GM21360 (cell line): Measurements from ENCODE around the gene SIGLEC9.

Experiments used
- ATAC-seq: cut with Tn5 transposase; IDR thresholded peaks from one replicate; pipeline ENCODE4 v1.9.1; 2021; ENCODE audit warnings: mild to moderate bottlenecking, moderate library complexity; ENCODE audit not compliant: unreplicated experiment

Gene SIGLEC9

DNA sequence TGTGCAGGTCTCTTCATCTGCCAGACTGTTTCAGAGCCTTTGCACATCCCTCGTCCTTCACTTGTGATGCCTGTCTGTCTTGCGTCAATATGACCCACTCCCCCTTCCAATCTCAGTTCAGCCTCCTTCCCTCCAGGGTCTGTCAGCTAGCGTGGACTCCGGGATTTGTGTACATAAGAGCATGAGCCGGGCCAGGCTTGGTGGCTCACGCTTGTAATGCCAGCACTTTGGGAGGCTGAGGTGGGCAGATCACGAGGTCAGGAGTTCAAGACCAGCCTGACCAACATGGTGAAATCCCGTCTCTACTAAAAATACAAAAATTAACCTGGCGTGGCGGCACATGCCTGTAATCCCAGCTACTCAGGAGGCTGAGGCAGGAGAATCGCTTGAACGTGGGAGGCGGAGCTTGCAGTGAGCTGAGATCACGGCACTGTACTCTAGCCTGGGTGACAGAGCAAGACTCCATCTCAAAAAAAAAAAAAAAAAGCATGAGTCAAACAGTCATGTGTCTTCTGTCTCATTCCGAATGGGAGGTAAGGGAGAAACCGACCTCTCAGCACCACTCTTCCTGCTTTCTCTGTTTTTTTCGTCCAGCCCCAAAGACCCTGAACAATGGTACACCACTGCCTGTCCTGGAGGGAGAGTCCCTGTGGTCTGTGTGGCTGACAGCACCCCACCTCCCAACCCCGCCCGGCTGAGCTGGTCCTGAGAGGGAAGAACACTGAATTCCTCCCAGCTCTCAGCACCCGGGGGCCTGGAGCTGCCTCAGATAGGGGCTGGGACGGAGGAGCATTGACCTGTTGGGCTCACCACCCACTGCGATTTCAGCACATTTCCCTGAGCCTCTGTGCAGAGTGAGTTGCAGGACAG, 2.4 kb upstream of the SIGLEC9 start:
- ATAC-seq, result no peak

DNA sequence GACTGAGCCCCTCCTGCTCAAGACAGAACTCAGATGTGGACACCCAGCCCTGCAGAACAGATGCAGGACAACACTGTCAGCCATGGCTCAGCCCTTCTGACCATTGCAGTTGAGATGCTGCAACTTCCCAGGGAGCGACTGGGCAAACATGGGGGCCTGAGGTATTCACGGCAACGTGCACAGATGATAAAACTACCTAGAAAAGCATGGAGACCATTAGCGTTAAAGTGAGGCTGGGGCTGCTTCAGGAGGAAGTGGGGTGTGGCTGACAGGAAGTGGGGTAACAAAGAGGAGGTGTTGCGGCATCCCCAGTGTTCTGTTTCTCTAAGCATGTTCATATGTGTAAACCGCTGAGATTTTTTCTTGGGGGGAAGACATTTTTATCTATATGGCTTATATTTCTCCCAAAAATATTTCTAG, 1.3 kb upstream of the SIGLEC9 start:
- ATAC-seq, result no peak

- no peak for ATAC-seq
Measured at GRCh38 chr19:51123802-51124201, 904 bp upstream of the SIGLEC9 start.

- ATAC-seq, result no peak
Measured at GRCh38 chr19:51124216-51124615, 490 bp upstream of the SIGLEC9 start.

DNA sequence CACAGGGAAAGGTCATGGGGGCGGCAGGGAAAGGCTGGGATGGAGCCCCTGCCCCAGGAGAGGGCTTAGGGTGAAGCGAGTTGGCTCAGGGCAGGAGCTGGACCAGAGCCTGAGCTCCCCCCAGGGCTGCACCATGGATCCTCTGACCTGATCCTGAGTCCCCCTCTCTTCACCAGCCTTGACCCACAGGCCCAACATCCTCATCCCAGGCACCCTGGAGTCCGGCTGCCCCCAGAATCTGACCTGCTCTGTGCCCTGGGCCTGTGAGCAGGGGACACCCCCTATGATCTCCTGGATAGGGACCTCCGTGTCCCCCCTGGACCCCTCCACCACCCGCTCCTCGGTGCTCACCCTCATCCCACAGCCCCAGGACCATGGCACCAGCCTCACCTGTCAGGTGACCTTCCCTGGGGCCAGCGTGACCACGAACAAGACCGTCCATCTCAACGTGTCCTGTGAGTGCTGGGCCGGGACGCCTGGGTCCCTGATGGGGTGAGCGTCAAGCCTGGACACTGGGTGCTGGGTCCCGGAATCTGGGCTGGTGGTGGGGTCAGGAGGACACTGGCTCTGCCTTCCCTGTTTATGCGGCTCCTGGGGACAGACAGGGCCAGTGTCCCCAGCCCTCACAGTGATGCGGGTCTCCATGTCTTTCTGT, 842 bp downstream of the SIGLEC9 start:
- no peak for ATAC-seq

- ATAC-seq, result no peak
Measured at GRCh38 chr19:51127032-51127431, 2.3 kb downstream of the SIGLEC9 start.

DNA sequence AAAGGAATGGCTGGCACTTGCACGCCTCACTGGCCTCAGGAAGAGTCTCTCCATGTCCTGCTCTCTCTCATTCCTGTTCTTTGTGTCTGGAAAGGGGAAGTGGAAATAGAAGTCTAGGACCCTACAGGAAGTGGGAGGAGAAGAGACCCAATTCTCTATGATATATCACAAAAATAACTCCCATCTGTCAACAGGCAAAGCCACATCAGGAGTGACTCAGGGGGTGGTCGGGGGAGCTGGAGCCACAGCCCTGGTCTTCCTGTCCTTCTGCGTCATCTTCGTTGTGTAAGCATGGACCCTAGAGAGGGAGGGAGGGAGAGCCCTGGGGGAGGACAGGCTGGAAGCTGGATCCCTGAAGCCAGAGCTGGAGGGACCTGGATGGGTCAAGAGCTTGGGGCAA, 3.0 kb downstream of the SIGLEC9 start:
- no peak for ATAC-seq

DNA sequence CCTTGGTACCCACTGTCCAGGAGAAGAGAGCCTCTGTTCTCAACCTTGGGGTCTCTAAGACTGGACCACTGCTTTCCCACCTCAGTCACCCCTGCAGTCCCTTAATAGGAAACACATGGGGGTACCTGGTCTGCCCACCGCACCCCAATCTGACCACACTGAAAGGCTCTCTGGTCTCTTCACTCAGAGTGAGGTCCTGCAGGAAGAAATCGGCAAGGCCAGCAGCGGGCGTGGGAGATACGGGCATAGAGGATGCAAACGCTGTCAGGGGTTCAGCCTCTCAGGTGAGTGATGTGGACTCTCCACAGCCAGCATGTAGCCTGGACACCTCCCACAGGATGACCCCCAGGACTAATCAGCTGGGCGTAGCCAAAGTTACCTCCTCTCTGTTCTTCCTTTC, 3.5 kb downstream of the SIGLEC9 start:
- ATAC-seq, result no peak

DNA sequence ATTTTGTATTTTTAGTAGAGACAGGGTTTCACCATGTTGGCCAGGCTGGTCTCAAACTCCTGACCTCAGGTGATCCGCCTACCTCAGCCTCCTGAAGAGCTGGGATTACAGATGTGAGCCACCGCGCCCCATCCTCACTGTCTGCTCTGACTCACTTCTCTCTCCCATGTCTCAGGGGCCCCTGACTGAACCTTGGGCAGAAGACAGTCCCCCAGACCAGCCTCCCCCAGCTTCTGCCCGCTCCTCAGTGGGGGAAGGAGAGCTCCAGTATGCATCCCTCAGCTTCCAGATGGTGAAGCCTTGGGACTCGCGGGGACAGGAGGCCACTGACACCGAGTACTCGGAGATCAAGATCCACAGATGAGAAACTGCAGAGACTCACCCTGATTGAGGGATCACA, 5.0 kb downstream of the SIGLEC9 start:
- no peak for ATAC-seq

GRCh38 chr19:51131780-51132680, 7.3 kb downstream of the SIGLEC9 start:
- ATAC-seq, result no peak

DNA sequence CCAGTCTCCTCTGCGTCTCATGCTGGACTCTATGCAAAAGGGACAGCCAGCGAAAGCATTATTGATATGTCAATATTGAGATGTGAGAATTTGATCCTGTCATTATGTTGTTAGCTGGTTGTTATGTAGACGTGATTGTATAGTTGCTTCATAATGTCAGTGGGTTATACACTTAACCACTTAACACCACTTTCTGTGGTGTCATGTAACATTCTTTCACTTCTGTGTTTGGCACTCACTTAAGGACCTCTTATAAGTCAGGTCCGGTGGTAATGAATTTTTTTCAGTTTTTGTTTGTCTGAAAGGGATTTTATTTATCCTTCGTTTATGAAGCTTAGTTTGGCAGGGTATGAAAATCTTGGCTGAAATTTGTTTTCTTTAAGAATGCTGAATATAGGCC, 10.3 kb downstream of the SIGLEC9 start:
- no peak for ATAC-seq

GRCh38 chr19:51135986-51136762, 11.5 kb downstream of the SIGLEC9 start:
- ATAC-seq, result no peak

DNA sequence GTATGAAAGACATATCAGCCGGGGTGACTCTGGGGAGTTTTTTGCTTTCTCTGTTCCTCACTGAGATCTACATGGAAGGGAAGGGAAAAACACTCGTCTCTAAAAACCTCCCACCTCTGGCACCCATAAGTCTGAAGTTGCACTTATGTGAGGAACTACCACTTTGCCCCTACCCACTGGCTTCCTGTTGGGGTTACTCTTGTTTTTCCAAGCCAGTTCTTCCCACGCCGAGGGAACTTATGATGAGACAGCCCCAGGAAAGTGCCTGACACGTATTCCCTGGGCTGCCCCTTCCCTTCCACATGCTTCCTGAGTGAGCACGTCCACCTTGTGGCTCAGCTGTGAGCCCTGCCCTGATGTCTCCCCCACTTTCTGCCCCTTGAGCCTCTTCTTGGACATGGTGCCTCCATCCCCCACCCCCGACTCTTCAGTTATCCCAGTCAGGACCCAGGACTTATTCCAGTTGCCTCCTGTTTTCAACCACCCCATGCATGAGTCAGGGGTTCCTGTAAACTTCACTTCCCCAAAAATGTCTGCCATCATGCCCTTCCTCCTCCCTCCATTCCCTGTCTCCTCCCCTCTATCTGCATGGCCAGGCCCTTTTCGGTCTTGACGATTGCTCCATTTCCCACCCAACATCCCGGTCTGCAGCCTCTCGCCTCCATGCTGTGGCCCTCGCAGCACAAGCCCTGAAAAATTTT, 12.3 kb downstream of the SIGLEC9 start:
- no peak for ATAC-seq

DNA sequence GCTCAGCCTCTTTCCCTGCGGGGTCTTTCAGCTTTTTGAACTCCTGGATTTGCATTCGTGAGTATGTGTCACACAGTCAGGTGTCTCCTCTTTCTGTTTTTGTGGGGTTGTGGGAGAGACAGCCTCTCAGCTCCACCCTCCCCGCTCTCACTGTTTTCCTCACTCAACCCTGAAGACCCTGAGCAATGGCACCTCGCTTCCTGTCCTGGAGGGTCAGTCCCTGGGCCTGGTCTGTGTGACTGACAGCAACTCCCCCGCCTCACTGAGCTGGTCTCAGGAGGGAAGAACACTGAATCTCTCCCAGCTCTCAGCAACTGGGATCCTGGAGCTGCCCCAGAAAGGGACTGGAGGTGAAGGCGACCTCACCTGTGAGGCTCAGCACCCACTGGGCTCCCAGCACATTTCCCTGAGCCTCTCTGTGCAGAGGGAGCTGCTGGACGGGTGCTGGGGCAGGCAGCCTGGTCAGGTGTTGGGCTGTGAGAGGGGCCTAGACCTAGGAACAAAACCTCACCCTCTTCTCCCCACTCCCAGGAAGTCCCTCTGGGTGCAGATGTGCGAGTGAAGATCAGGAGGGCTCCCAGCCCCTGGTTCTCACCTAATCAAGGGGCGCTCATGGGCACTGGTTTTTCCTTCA, 13.2 kb downstream of the SIGLEC9 start:
- ATAC-seq, result no peak

- no peak for ATAC-seq
Measured at GRCh38 chr19:51138549-51138979, 13.9 kb downstream of the SIGLEC9 start.

GRCh38 chr19:51139299-51140014, 14.8 kb downstream of the SIGLEC9 start:
- ATAC-seq, result no peak

DNA sequence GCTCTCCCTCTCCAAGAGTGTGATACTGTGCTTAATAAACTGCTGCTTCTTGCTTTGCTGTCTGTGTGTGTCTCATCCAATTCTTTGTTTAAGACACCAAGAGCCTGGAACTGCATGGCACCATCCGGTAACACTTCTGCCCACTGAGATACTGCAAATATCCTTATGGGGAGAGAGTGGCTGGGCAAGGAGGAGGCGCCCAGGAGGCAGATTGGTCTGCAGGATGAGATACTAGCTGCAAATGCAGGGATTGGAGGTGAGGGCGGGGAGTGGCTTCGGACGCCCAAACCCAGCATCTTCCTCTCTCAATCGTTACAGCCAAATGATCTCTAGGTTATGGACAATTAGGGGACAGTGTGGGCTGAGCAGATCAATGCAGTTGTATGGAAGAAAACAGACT, 15.7 kb downstream of the SIGLEC9 start:
- ATAC-seq, result no peak

DNA sequence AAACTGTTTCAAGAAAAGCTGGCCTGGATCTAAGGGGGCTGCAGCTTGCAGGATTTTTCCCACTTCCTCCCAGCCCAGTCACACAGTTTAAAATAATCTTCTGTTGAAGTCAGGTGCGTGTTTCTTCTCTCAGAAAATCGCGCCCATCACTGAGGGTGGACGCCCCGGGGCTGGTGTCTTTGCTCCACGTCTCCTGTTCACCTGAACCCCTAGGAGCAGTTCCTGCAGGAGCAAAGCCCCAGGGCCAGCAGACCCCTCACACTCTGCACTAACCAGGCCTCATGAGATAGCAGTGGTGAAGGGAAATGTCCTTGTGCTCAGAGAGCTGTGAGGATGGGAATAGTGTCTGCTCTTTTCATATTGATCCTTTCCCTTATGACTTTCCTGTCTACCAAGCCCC, 16.5 kb downstream of the SIGLEC9 start:
- ATAC-seq, result no peak

DNA sequence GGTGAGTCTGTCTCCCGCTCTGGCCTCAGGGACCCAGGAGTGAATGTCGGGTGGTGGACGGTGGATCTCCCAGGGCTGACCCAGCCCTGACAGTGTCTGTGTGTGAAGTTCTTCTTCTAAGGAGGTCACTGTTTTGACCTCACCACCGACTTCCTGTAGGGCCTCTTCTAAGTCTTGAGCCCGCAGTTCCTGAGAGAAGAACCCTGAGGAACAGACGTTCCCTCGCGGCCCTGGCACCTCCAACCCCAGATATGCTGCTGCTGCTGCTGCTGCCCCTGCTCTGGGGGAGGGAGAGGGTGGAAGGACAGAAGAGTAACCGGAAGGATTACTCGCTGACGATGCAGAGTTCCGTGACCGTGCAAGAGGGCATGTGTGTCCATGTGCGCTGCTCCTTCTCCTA, 17.4 kb downstream of the SIGLEC9 start, which contains the start of gene SIGLEC7:
SIGLEC7 (plus strand) TSS at position 183 of the 400 bp plus-strand sequence; CDS start at position 252, 69 bp downstream.
- no peak for ATAC-seq
